HepG2 (cell line): Measurements from ENCODE around the gene POFUT2. TPM values are rescaled to one million over a fixed set of nuclear protein-coding genes. Genes with fewer than 3 reads are reported as not detected.
A peak's percentile ranks its signal among the peaks of the same experiment; 100 is the strongest.

Source experiments
- ATAC-seq: fragments of 200-7000 bp; cut with Tn5 transposase; 3 replicates; pipeline ENCODE4 v1.9.1; 2020; ENCODE audit warnings: mild to moderate bottlenecking, moderate library complexity
- BruUV-seq: library from RNA; stranded (reverse); fragments of 400-500 nt; replicated peaks from 2 replicates; lab custom pipeline; 2021; lab: Mats Ljungman, UMichigan
- CTCF ChIA-PET: fragments of 300-600 bp; formaldehyde crosslinking; extraction: SDS; loops from one replicate; lab custom pipeline; 2021; ENCODE audit warnings: low total read pairs, inconsistent platforms, low intra/inter-chr PET ratio; lab: Yijun Ruan, JAX
- POLR2A ChIA-PET: fragments of 350-600 bp; sonication (Branson Sonifier 250); formaldehyde crosslinking; loops from one replicate; lab custom pipeline; 2020; ENCODE audit warnings: antibody characterized with exemption, inconsistent platforms; lab: Yijun Ruan, JAX
- DNase-seq: peaks from one replicate; pipeline ENCODE4 v3.0.0-alpha.2; 2015; ENCODE audit warnings: low spot score
- FAIRE-seq: peaks from 3 replicates; lab custom pipeline; 2011; peaks lifted over from hg19 to GRCh38; lab: Jason Lieb, UNC
- H2AFZ ChIP-seq: one replicate; pipeline ENCODE4 v1.6.1; 2011; ENCODE audit warnings: low read length, inconsistent platforms
- H3K27ac ChIP-seq: fragments of 300-600 bp; 3 replicates; pipeline ENCODE4 v1.8.0; 2011; ENCODE audit warnings: mixed run types, mild to moderate bottlenecking, mixed read lengths, low read length, inconsistent platforms; ENCODE audit not compliant: insufficient read depth; ENCODE audit errors: extremely low read length
- H3K27me3 ChIP-seq, 2 experiments: fragments of 200-600 bp in 1 of 2; 2 replicates in 1 of 2; 3 replicates in 1 of 2; pipeline versions ENCODE4 v1.6.0 to v1.8.0; 2011; ENCODE audit warnings: low read length in 2 of 2, mild to moderate bottlenecking in 2 of 2, moderate library complexity in 2 of 2, inconsistent platforms in 1 of 2; ENCODE audit not compliant: insufficient read depth in 2 of 2, control insufficient read depth in 1 of 2
- H3K36me3 ChIP-seq, 2 experiments: fragments of 200-600 bp in 1 of 2; replicated peaks in 1 of 2; 2 replicates in 1 of 2; 3 replicates in 1 of 2; pipeline versions ENCODE4 v1.5.1 to v1.8.0; 2011; ENCODE audit warnings: low read length in 2 of 2, inconsistent platforms in 1 of 2; ENCODE audit not compliant: insufficient read depth in 2 of 2, control insufficient read depth in 1 of 2
- H3K4me1 ChIP-seq: 2 replicates; pipeline ENCODE4 v1.5.1; 2012; ENCODE audit warnings: low read length, inconsistent platforms; ENCODE audit not compliant: insufficient read depth
- H3K4me2 ChIP-seq: 2 replicates; pipeline ENCODE4 v1.6.0; 2011; ENCODE audit warnings: low read depth, low read length, inconsistent platforms
- H3K4me3 ChIP-seq, 3 experiments: fragments of 200-600 bp in 1 of 3; sonication (generic), shearing (Covaris generic) in 1 of 3; replicated peaks in 1 of 3; 2 replicates each; pipeline ENCODE4 v1.5.1; 2011 to 2016; ENCODE audit warnings: low read length in 3 of 3, inconsistent platforms in 2 of 3, low read depth in 2 of 3, mild to moderate bottlenecking in 2 of 3, control low read depth in 1 of 3, mixed read lengths in 1 of 3; ENCODE audit not compliant: insufficient read depth in 1 of 3
- H3K79me2 ChIP-seq: one replicate; pipeline ENCODE4 v1.6.1; 2011; ENCODE audit warnings: low read length, inconsistent platforms; ENCODE audit not compliant: insufficient read depth
- H3K9ac ChIP-seq: 2 replicates; pipeline ENCODE4 v1.6.0; 2011; ENCODE audit warnings: mild to moderate bottlenecking, low read depth, low read length, inconsistent platforms; ENCODE audit not compliant: insufficient read depth
- H3K9me3 ChIP-seq: 2 replicates; pipeline ENCODE4 v1.5.1; 2012; ENCODE audit warnings: mild to moderate bottlenecking, low read length
- H4K20me1 ChIP-seq: 2 replicates; pipeline ENCODE4 v1.6.0; 2011; ENCODE audit warnings: inconsistent platforms, mild to moderate bottlenecking, low read length, moderate library complexity; ENCODE audit not compliant: insufficient read depth
- BATF2 ChIP-seq: sonication (generic); formaldehyde crosslinking; IDR thresholded peaks from 2 replicates; pipeline ENCODE4 v1.8.0; 2022; ENCODE audit warnings: mild to moderate bottlenecking, missing genetic modification reagents, moderate library complexity
- HINFP ChIP-seq: sonication (generic); formaldehyde crosslinking; IDR thresholded peaks from 2 replicates; pipeline ENCODE4 v1.4.0; 2020; ENCODE audit warnings: low read depth, mild to moderate bottlenecking, missing genetic modification reagents
- HNF4G ChIP-seq, 2 experiments: sonication (generic) in 1 of 2; formaldehyde crosslinking in 1 of 2; IDR thresholded peaks; 2 replicates each; pipeline versions ENCODE4 v1.4.0 to v1.6.1; 2011 to 2020; ENCODE audit warnings: borderline replicate concordance in 2 of 2, low read depth in 2 of 2, mild to moderate bottlenecking in 2 of 2, low read length in 1 of 2, missing genetic modification reagents in 1 of 2, moderate library complexity in 1 of 2
- MAFG ChIP-seq: sonication (generic); formaldehyde crosslinking; IDR thresholded peaks from 2 replicates; pipeline ENCODE4 v1.5.1; 2020; ENCODE audit warnings: mild to moderate bottlenecking, missing genetic modification reagents
- MED8 ChIP-seq: sonication (generic); formaldehyde crosslinking; IDR thresholded peaks from 2 replicates; pipeline ENCODE4 v1.8.1; 2023; ENCODE audit warnings: mild to moderate bottlenecking, missing genetic modification reagents; ENCODE audit not compliant: insufficient replicate concordance
- MTF1 ChIP-seq: sonication (generic); formaldehyde crosslinking; IDR thresholded peaks from 2 replicates; pipeline ENCODE4 v1.5.0; 2020; ENCODE audit warnings: missing genetic modification reagents
- PITX1 ChIP-seq: sonication (generic); formaldehyde crosslinking; IDR thresholded peaks from 2 replicates; pipeline ENCODE4 v1.5.1; 2020; ENCODE audit warnings: mild to moderate bottlenecking, missing genetic modification reagents
- SP5 ChIP-seq: IDR thresholded peaks from 2 replicates; pipeline ENCODE4 v1.6.1; 2016; ENCODE audit warnings: low read depth, borderline replicate concordance
- TFAP4 ChIP-seq: sonication (generic); IDR thresholded peaks from 2 replicates; pipeline ENCODE4 v1.6.1; 2016; ENCODE audit warnings: low read depth, borderline replicate concordance
- TMF1 ChIP-seq: sonication (generic); formaldehyde crosslinking; IDR thresholded peaks from 2 replicates; pipeline ENCODE4 v1.8.1; 2022; ENCODE audit warnings: low read depth, missing genetic modification reagents
- TRAFD1 ChIP-seq: sonication (generic); formaldehyde crosslinking; IDR thresholded peaks from 2 replicates; pipeline ENCODE4 v1.5.1; 2020; ENCODE audit warnings: missing genetic modification reagents, mild to moderate bottlenecking, borderline replicate concordance
- ZNF12 ChIP-seq: sonication (generic); formaldehyde crosslinking; IDR thresholded peaks from 2 replicates; pipeline ENCODE4 v1.5.0; 2020; ENCODE audit warnings: missing genetic modification reagents
- ZNF225 ChIP-seq: sonication (generic); formaldehyde crosslinking; IDR thresholded peaks from 2 replicates; pipeline ENCODE4 v1.4.0; 2020; ENCODE audit warnings: mild to moderate bottlenecking, missing genetic modification reagents
- ZNF30 ChIP-seq: sonication (generic); formaldehyde crosslinking; IDR thresholded peaks from 2 replicates; pipeline ENCODE4 v1.5.0; 2020; ENCODE audit warnings: mild to moderate bottlenecking, missing genetic modification reagents
- ZNF430 ChIP-seq: sonication (generic); formaldehyde crosslinking; IDR thresholded peaks from 2 replicates; pipeline ENCODE4 v1.9.0; 2021; ENCODE audit warnings: mild to moderate bottlenecking, missing genetic modification reagents
- ZNF644 ChIP-seq: IDR thresholded peaks from 2 replicates; pipeline ENCODE4 v1.6.1; 2016; ENCODE audit warnings: low read depth
- ZNF775 ChIP-seq: sonication (generic); formaldehyde crosslinking; IDR thresholded peaks from 2 replicates; pipeline ENCODE4 v1.4.0; 2020; ENCODE audit warnings: missing genetic modification reagents, mild to moderate bottlenecking, moderate library complexity, borderline replicate concordance
- WGBS: methylation state at CpG from one replicate; pipeline ENCODE4 v1.1.6; 2017; ENCODE audit warnings: low lambda C conversion rate; 5-methylcytosine and 5-hydroxymethylcytosine counted together
- in situ Hi-C: cut with HindIII; loops from 2 replicates; pipeline ENCODE4 v1.10.0; 2017; ENCODE audit warnings: low pct_unique_long_range_greater_than_20kb; ENCODE audit not compliant: extremely low pct_ligation_motif_present
- intact Hi-C: fragments of 100-400 bp; cut with micrococcal nuclease; formaldehyde crosslinking; loops from one replicate; pipeline ENCODE4 v1.10.0; 2022; ENCODE audit not compliant: unreplicated experiment
- polyA plus RNA-seq, 8 experiments: library from polyadenylated mRNA; depleted of rRNA in 3 of 8; stranded (reverse) in 7 of 8; unstranded in 1 of 8; fragments of >200 nt; fragmentation: Illumina TruSeq in 4 of 8; extraction: Trizol in 4 of 8; gene quantifications; 2 replicates each; pipeline versions ENCODE4 v1.2.1 to v1.2.3, GENCODE V29; 2011 to 2016; ENCODE audit warnings: low read depth in 4 of 8, missing spikeins in 1 of 8, mixed read lengths in 1 of 8; ENCODE audit not compliant: insufficient read depth in 1 of 8
- total RNA-seq, 5 experiments: library from RNA; depleted of rRNA; stranded (reverse); fragments of >200 nt; fragmentation: Illumina TruSeq; extraction: Trizol; gene quantifications; 2 replicates each; pipeline ENCODE4 v1.2.3, GENCODE V29; 2016; ENCODE audit warnings: low read depth in 1 of 5
- TF ChIP-seq, protein P1 (sequence below): fragments of 450-650 bp; IDR thresholded peaks from 2 replicates; pipeline ENCODE4 v1.6.1; 2017

POFUT2 gene
- total and polyA plus RNA-seq, 2 of the 13 experiments (the other 11 are each of a cell fraction or from before 2014, with no cell fraction given): 22.8 to 24.0 TPM

DNA sequence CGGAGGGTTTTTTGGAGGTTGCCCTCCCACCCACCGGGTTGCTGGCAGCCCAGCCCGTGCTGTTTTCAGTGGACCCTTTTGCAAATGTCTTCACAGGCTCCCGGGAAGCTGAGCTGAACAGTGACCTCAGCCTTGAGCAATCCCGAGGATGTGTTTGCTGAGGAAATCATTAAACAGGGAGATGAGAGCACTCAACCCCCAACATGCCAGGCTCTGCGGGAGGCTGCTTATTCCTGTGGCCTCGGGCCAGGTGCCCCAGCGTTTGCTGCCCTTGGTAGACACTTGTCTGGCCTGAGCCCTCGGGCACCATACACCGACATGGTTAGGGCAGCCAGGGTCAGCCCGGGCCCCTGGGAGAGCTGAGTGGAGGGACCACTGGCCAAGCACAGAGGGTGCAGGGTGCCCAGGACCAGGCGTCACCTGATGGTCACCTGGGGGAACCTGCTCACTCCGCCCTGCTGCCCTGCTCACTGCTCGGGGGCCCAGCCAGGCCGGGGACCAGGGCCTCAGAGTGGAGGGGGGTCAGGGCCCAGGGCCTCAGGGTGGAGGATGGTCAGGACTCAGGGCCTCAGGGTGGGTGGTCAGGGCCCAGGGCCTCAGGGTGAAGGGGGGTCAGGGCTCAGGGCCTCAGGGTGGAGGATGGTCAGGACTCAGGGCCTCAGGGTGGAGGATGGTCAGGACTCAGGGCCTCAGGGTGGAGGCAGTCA, 42.5 kb upstream of the POFUT2 start:
- Histone ChIP-seq H3K9me3 (no peaks in the 10 kb centered on the region), H3K4me3 (peak overlapping the region; percentile 25 to 72 (median 56); a peak in 5 of 6 replicates), H2AFZ (no peak overlapping the region), H4K20me1 (no peaks in the 10 kb centered on the region), H3K79me2 (no peaks in the 10 kb centered on the region), H3K4me2 (peak overlapping the region; percentile 80), H3K36me3 (no peaks in the 10 kb centered on the region), H3K4me1 (peaks cover 79% of the 10 kb centered on the region), H3K27me3 (no peaks in the 10 kb centered on the region), H3K9ac (peak overlapping the region; percentile 58), H3K27ac (peak overlapping the region; percentile 72)
- intact Hi-C loops (loop anchor here (1.0 kb wide), 1 partner anchor 34 kb away; no protein-coding TSS in a partner anchor), in situ Hi-C loops (no loop called here)
- ATAC-seq (peak; percentile 85), FAIRE-seq (peak; percentile 97), DNase-seq (peak; percentile 89)
- POLR2A ChIA-PET: interaction anchor here (0.7 to 3.6 kb wide), 16 partner anchors 8 to 142 kb away, joined by 3 to 37 read pairs (median 6); no protein-coding TSS in a partner anchor
- WGBS: 0% methylated on average over 5 of the region's 15 CpGs
- TSS peak; percentile 62 for BruUV-seq
- CTCF ChIA-PET: no interaction called here
- TF ChIP-seq ZNF225 (CRISPR knock-in tag): peak; percentile 61; the same call in 1 of the 2 replicates
- 0 out of 2 replicates have a peak, but pooled peaks have one; percentile 43 for TF ChIP-seq ZNF12
- no peak for TF ChIP-seq ZNF644
- no peak for TF ChIP-seq MTF1 (CRISPR knock-in tag)
- TF ChIP-seq HNF4G (IDR thresholded peaks at IDR 0.05; ENCODE audit: borderline replicate concordance, low read depth, low read length): peak; percentile 32; the same call in 1 of the 2 replicates
- no peak for TF ChIP-seq HNF4G (CRISPR knock-in tag; IDR thresholded peaks at IDR 0.05; ENCODE audit: borderline replicate concordance, low read depth)
- TF ChIP-seq MED8 (CRISPR knock-in tag): no peak
- no peak for TF ChIP-seq TMF1 (CRISPR knock-in tag)
- TF ChIP-seq ZNF430: no peak
- TF ChIP-seq ZNF30 (CRISPR knock-in tag): no peak
- no peak for TF ChIP-seq ZNF775 (CRISPR knock-in tag)
- TF ChIP-seq BATF2: no peak
- TF ChIP-seq PITX1 (CRISPR knock-in tag): no peak
- no peak for TF ChIP-seq MAFG (CRISPR knock-in tag)
- TF ChIP-seq SP5 (CRISPR knock-in tag): no peak
- TF ChIP-seq TFAP4: no peak
- TF ChIP-seq HINFP (CRISPR knock-in tag): no peak
- TF ChIP-seq TRAFD1 (CRISPR knock-in tag): no peak
- TF ChIP-seq, protein P1, sequence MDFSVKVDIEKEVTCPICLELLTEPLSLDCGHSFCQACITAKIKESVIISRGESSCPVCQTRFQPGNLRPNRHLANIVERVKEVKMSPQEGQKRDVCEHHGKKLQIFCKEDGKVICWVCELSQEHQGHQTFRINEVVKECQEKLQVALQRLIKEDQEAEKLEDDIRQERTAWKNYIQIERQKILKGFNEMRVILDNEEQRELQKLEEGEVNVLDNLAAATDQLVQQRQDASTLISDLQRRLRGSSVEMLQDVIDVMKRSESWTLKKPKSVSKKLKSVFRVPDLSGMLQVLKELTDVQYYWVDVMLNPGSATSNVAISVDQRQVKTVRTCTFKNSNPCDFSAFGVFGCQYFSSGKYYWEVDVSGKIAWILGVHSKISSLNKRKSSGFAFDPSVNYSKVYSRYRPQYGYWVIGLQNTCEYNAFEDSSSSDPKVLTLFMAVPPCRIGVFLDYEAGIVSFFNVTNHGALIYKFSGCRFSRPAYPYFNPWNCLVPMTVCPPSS: no peak
